Sigmoid colon (tissue), 4 donors: Measurements from ENCODE around the gene HOMER2.

Experiments
- POLR2A ChIP-seq, 2 donors: fragments of 450-650 bp; IDR thresholded peaks; one replicate each; pipeline ENCODE4 v1.6.1; 2016; ENCODE audit warnings: antibody characterized with exemption in 2 of 2, mild to moderate bottlenecking in 2 of 2, moderate library complexity in 2 of 2
- POLR2AphosphoS5 ChIP-seq, 4 donors: sonication (generic); formaldehyde crosslinking; IDR thresholded peaks; one replicate each; pipeline ENCODE4 v1.6.1; 2017; ENCODE audit warnings: antibody characterized with exemption in 4 of 4
- TF ChIP-seq, protein P1 (sequence below), 4 experiments: fragments of 450-650 bp in 3 of 4; fragments of 200-600 bp in 1 of 4; IDR thresholded peaks; one replicate each; pipeline ENCODE4 v1.5.1; 2016 to 2019; ENCODE audit warnings: antibody characterized with exemption in 4 of 4, mild to moderate bottlenecking in 3 of 4, moderate library complexity in 2 of 4

- TF ChIP-seq POLR2AphosphoS5 (IDR thresholded peaks at IDR 0.05) (no peak), POLR2A (IDR thresholded peaks at IDR 0.05) (no peak)
- TF ChIP-seq, protein P1, sequence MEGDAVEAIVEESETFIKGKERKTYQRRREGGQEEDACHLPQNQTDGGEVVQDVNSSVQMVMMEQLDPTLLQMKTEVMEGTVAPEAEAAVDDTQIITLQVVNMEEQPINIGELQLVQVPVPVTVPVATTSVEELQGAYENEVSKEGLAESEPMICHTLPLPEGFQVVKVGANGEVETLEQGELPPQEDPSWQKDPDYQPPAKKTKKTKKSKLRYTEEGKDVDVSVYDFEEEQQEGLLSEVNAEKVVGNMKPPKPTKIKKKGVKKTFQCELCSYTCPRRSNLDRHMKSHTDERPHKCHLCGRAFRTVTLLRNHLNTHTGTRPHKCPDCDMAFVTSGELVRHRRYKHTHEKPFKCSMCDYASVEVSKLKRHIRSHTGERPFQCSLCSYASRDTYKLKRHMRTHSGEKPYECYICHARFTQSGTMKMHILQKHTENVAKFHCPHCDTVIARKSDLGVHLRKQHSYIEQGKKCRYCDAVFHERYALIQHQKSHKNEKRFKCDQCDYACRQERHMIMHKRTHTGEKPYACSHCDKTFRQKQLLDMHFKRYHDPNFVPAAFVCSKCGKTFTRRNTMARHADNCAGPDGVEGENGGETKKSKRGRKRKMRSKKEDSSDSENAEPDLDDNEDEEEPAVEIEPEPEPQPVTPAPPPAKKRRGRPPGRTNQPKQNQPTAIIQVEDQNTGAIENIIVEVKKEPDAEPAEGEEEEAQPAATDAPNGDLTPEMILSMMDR (IDR thresholded peaks at IDR 0.05) = no peak
Observed at GRCh38 chr15:82964890-82965289, 12.4 kb upstream of the HOMER2 start.
